ENCODE measurements around the gene BAHD1. TPM values are rescaled to one million over a fixed set of nuclear protein-coding genes. Genes with fewer than 3 reads are reported as not detected.
A peak's percentile ranks its signal among the peaks of the same experiment; 100 is the strongest.

The BAHD1 gene
- total RNA-seq, 1 experiment from 2014 or later, result 5.0 TPM

DNA sequence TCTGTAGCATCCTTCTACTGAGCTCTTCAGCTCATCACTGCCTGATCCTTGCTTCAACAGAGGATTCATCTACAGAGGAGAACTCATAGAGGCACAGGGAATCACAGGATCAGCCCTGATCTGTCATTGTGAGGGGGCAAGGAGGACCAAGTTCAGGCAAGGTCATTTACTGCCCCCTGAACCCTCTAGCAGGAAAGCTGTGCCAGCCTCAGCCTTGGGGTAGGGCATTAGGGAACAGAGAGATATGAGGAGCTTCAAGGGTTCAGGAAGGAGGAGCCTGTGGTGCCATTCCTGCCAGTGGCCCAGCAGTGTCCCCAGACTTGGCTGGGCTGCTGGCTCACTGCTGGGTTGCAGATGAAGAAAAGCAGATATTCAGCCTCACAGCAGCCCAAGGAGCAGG is 38.3 kb downstream of the BAHD1 start:
- in situ Hi-C loops (cut with HindIII; ENCODE audit: low pct_unique_long_range_greater_than_20kb, low sequenced_read_pairs), result no loop called here
- no peak for DNase-seq (ENCODE audit: low read depth)

DNA sequence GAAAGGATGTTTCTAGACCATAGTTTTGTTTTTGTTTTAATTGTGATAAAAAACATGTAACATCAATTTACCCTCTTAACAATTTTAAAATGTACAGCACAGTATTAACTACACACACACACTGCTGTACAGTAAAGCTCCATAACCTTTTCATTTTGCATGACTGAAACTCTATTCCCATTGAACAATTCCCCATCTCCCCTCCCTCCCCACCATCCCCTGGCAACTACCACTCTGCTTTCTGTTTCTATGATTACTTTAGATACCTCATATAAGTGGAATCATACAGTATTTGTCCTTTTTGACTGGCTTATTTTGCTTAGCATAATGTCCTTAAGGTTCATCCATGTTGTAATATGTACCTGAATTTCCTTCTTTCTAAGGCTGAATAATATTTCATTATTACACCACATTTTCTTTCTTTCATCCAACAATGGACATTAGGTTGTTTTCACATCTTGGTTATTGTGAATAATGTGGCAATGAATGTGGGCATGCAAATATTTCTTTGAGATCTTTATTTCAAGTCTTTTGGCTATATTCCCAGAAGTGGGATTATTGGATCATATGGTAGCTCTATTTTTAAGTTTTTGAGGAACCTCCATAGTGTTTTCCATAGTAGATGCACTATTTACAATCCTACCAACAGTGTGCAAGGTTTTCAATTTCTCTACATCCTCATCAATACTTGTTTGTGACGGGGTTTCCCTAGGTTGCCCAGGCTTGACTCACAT is 40.8 kb downstream of the BAHD1 start:
- in situ Hi-C loops (cut with HindIII; ENCODE audit: low pct_unique_long_range_greater_than_20kb, low sequenced_read_pairs), result no loop called here
- DNase-seq (ENCODE audit: low read depth), result no peak

DNA sequence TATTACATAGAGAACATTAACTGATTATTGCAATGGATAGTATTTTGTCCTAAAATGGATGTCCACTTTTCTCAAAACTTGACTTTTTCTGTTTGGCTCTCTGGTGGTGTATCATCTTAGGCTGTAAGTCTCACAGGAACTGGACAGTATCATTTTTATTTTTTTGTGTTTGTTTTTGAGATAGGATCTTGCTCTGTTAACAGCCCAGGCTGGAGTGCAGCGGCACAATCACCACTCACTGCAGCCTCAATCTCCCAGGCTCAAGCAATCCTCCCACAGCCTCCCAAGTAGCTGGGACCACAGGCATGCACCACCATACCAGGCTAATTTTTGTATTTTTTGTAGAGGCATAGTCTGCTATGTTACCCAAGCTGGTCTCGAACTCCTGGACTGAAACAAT is 43.2 kb downstream of the BAHD1 start:
- no peak for DNase-seq (ENCODE audit: low read depth)
- in situ Hi-C loops (cut with HindIII; ENCODE audit: low pct_unique_long_range_greater_than_20kb, low sequenced_read_pairs), result no loop called here

DNA sequence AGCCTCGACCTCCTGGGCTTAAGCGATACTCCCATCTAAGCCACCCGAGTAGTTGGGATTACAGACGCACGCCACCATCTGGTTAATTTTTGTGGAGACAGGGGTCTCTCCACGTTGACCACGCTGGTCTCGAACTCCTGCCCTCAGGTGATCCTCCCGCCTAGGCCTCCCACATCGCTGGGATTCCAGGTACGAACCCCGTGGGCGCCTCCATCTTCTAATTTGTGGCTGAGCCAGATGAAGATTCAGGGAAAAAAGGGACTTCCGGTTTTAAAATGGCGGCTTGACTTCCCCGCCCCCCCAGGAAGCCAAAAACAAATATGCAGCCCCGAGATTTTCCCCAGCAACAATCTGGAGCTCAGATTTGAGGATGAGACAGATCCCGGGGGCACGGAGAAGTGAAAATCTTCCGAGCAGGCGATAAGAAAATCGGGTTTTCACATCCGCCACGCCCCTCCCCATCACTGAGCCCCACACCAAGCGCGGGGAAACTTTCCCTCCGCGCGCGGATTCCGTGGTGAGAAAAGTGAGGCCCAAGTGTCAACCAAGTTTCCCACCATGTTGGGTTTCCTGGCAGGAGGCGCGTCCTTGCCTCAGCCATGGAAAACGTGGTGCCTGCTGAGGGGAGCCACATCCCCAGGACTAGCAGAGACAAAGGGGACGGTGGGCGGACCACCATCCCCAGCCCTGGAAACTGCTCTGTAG is 45.5 kb downstream of the BAHD1 start:
- in situ Hi-C loops (cut with HindIII; ENCODE audit: low pct_unique_long_range_greater_than_20kb, low sequenced_read_pairs), result no loop called here
- DNase-seq (ENCODE audit: low read depth), result no peak

DNA sequence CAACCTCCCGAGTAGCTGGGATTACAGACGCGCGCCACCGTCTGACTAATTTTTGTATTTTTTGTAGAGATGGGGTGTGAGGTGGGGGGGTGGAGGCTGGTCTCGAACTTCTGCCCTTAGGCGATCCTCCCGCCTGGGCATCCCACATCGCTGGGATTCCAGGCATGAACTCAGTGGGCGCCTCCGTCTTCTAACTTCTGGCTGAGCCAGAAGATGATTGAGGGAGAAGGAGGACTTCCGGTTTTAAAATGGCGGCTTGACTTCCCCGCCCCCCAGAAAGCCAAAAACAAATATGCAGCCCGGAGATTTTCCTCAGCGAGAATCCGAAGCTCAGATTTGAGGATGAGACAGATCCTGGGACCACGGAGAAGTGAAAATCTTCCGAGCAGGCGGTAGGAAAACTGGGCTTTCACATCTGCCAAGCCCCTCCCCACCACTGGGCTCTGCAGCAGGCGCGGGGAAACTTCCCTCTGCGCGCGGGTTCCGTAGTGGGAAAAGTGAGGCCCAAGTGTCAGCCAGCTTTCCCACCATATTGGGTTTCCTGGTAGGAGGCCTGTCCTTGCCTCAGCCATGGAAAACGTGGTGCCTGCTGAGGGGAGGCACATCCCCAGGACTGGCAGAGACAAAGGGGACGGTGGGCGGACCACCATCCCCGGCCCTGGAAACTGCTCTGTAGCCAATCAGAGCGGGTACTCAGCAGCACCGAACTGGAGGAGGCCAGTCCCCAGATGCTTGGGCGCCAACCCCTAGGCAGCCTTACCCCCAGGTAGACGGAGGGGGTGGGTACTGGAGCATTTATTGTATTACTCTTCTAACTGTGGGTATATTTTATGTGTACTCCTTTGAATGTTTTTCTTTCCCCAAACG is 47.3 kb downstream of the BAHD1 start:
- in situ Hi-C loops (cut with HindIII; ENCODE audit: low pct_unique_long_range_greater_than_20kb, low sequenced_read_pairs), result no loop called here
- no peak for DNase-seq (ENCODE audit: low read depth)

DNA sequence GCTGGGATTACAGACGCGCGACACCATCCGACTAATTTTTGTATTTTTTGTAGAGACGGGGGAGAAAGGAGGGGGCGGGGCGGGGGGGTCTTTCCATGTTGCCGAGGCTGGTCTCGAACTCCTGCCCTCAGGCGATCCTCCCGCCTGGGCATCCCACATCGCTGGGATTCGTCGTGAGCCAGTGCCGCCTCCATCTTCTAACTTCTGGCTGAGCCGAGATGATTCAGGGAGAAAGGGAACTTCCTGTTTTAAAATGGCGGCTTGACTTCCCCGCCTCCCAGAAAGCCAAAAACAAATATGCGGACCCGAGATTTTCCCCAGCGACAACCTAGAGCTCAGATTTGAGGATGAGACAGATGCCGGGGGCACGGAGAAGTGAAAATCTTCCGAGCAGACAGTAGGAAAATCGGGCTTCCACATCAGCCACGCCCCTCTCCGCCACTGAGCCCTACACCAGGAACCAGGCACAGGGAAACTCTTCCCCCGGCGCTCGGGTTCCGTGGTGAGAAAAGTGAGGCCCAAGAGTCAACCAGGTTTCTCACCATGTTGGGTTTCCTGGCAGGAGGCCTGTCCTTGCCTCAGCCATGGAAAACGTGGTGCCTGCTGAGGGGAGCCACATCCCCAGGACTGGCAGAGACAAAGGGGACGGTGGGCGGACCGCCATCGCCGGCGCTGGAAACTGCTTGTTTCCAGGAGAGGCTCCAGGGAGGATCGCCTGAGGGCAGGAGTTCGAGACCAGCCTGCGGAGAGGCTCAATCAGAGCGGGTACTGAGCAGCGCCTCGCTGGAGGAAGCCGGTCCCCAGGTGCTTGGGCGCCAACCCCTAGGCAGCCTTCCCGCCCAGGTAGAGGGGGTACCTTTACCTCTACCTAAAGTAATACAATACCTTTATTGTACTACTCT is 48.8 kb downstream of the BAHD1 start:
- DNase-seq (ENCODE audit: low read depth), result no peak
- in situ Hi-C loops (cut with HindIII; ENCODE audit: low pct_unique_long_range_greater_than_20kb, low sequenced_read_pairs), result no loop called here

DNA sequence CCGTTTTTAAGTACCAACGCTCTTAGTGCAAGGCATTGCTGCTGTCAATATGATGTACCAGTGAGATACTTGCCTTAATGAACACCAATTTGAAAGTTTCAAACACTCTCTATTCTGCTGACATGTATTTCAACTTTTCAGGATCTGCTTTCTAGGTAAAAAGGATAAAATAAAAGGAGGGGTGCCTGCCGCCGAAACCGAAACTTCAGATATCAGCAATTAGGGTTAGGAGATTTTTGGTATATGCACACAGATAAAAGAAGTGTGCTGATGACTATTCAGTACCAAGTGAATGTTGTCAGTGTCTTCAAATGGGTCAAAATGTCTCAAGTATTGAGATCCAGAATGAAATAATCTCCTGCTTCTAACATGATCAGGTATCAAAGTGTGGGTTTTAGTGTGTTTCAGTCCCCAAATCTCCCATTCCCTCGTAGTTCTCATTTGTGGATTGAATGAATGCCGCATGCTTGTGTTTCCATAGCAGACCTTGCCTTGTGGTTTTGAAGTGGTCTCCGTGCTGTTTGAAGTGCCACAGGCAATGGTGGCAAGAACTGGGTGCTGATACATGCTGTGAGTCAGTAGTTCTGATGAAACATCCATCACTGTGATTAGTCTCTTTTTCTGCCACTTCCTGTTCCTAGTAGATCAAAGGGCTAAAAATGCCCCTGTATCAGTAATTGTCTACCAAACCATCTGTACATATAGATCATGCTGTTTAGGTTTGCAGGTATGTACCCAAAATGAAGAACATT is 52.5 kb downstream of the BAHD1 start:
- in situ Hi-C loops (cut with HindIII; ENCODE audit: low pct_unique_long_range_greater_than_20kb, low sequenced_read_pairs), result no loop called here

DNA sequence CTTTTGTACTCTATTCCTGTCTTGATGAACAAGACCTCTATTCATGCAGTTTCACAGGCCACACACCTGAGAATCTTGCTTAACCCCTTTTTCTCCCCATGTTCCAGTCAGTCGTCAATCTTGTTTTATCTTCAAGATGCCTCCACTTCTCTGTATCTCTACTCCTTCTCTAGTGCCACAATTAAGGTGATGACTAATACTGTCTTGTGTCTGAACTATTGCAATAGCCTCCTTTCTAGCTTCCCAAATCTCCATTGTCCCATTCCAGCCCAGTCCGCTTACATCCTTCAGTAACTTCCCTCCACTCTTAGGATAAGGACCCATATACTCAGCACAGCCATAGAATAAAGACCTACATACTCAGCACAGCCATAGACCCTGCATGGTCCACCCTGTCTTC is 54.8 kb downstream of the BAHD1 start:
- no peak for DNase-seq (ENCODE audit: low read depth)
- in situ Hi-C loops (cut with HindIII; ENCODE audit: low pct_unique_long_range_greater_than_20kb, low sequenced_read_pairs), result no loop called here

More for the DNA sequence above, 52.5 kb downstream of the BAHD1 start:
- no peak for DNase-seq (ENCODE audit: low read depth)

DNA sequence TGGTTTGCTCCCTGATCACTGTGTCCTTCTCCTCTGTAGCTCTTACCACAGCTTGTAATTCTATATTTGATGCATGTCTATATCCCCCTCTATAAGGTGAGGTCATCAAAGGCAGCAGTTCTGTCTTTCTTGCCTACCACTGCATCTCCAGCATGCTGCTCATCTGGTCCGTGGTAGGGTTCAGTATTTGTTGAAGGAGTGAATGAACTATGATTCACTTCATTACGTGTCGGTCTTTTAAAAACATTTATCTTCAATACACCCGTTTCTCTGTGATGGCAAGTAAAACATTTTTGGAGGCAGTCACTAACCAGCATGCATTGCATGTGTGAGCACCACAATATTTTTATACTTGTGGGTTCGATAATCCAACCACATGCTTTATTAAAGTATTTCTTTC is 57.7 kb downstream of the BAHD1 start:
- DNase-seq (ENCODE audit: low read depth), result no peak
- in situ Hi-C loops (cut with HindIII; ENCODE audit: low pct_unique_long_range_greater_than_20kb, low sequenced_read_pairs), result no loop called here

DNA sequence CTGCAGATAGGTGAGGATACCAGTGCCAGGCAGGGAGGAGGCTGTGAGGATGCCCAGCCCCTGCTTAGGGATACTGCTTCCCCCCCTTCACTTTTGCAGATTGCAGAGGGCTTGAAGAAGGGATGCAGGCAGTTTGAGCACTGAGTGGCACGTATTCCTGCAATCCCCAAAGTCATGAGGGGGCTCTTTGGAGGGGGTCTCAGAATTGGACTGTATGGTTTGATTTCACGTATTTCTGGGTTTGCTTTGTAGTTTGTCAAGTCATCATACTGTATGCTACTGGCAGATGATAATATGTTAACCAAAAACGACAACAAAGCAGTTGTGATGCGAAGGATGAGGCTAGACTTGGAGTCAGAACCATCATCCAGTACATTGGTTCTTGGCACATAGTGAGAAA is 58.1 kb downstream of the BAHD1 start:
- in situ Hi-C loops (cut with HindIII; ENCODE audit: low pct_unique_long_range_greater_than_20kb, low sequenced_read_pairs), result no loop called here
- DNase-seq (ENCODE audit: low read depth), result no peak

DNA sequence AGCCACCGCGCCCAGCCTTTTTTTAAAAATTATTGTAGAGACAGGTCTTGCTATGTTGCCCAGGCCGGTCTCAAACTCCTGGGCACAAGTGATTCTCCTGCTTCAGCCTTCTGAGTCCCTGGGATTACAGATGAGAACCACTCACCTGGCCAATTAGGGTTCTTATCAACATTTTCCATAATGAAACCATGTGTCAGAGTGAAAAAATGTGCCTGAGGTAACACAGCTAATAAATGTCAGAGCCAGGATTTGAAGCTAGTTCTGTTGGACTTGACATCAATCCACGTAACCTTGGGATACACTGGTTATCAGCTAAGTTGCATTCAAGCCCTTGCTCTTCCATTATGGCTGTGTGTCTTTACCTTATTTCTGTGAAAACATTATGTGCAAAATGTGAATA is 59.2 kb downstream of the BAHD1 start:
- in situ Hi-C loops (cut with HindIII; ENCODE audit: low pct_unique_long_range_greater_than_20kb, low sequenced_read_pairs), result no loop called here
- no peak for DNase-seq (ENCODE audit: low read depth)

DNA sequence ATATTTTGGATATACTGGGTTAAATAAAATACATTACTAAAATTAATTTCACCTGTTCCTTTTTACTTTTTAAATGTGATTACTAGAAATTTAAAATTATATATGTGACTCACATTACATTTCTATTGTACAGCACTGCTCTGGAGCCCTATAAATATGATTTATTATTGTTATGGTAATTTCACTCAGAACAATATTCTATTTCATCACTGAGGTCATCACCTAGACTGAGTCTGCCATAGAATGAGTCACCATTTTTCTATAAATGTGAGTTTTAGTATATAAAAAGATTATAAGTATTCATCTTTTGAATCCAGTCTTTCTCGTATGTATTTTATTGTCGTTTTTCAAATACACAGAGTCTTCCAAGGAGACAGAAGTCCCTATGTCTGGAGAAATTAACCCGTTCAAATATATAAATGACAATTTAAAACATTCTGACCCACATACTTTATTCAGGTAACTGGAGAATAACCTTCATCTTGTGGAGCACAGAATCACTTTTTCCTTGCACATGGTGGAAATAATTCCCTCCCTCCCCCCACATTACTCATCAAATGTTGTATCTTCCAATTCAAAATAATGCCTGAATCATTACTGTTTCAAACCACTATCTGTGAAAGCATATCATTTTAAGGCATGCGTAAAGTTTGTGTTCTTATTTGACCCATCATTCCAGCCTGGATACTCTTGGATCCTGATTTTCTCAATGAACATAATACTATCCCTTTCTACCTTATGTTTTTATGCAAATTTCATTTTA is 60.0 kb downstream of the BAHD1 start:
- in situ Hi-C loops (cut with HindIII; ENCODE audit: low pct_unique_long_range_greater_than_20kb, low sequenced_read_pairs), result no loop called here
- DNase-seq (ENCODE audit: low read depth), result no peak

DNA sequence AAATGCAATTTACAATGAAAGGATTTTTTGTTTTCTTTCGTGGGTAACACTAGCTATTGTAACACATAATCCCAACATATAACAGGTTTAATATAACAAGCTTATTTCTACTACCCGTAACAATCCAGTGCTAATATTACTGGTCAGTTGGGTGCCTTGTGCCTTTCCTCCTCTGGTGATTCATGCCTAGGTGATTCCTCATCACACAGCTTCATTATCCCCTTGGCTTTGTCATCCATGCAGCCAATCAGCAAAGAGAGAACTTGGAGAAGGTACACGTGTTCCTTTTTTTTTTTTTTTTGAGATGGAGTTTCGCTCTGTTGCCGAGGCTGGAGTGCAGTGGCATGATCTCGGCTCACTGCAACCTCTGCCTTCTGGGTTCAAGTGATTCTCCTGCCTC is 60.7 kb downstream of the BAHD1 start:
- no peak for DNase-seq (ENCODE audit: low read depth)
- in situ Hi-C loops (cut with HindIII; ENCODE audit: low pct_unique_long_range_greater_than_20kb, low sequenced_read_pairs), result no loop called here

DNA sequence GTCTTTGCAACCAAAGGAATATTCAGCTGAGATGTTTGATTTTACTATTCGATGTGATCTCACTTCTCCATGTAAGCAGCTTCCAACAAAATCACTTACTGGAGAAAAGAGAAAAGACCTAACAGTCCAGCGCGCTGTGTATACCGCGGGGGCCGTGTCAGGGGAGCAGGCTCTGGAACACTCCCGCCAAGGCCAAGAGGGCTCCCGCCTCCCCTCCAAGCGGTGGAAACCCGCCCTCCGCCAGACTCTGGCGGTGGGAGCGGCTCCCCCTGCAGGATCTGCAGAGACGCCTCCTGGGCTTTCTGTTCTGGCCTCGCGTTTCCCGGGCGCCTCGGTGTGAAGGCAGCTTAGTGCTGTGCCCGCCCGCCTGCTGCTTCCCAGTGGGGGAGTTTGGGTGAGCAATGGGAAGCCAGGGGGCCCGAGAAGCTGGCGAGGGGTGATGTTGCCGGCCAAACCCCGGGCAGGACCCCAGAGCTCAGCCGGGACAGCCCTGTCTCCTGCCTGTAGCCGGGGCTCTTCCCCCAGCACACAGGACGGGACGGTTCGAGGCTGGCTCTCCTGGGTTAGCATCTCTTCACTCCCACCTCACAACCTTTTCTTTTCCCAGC is 66.3 kb downstream of the BAHD1 start:
- in situ Hi-C loops (cut with HindIII; ENCODE audit: low pct_unique_long_range_greater_than_20kb, low sequenced_read_pairs), result no loop called here
- DNase-seq (ENCODE audit: low read depth), result peak; percentile 38

DNA sequence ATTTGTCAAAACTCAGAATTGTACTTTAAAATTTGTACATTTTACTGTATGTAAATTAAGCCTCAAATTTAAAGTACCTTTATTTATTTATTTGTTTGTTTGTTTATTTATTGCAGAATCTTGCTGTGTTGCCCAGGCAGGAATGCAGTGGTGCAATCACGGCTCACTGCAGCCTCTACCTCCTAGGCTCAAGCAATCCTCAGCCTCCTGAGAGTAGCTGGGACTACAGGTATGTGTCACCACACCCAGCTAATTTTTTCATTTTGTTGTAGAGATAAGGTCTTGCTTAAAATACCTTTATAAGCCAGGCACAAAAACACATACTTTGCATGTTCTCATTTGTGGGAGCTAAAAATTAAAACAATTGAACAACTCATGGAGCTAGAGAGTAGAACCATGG is 67.5 kb downstream of the BAHD1 start:
- in situ Hi-C loops (cut with HindIII; ENCODE audit: low pct_unique_long_range_greater_than_20kb, low sequenced_read_pairs), result no loop called here

DNA sequence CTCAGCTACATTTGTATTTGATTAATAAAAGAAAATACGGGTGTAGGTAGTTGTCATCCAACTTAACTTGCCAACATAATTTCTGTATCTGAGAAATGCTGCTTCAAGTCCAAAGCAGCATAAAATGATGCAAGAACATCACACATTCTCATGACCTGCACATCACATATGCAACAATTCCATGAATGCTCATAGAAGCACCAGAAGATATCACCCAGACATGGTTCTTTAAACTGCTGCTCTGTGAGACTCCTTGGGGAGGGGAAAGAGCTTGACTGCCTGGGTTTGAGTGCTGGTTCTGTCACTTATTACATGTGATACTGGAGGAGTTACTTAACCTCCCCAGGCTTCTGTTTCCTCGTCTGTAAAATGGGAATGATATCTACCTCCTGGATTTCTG is 69.4 kb downstream of the BAHD1 start:
- in situ Hi-C loops (cut with HindIII; ENCODE audit: low pct_unique_long_range_greater_than_20kb, low sequenced_read_pairs), result no loop called here
- no peak for DNase-seq (ENCODE audit: low read depth)

More for the DNA sequence above, 67.5 kb downstream of the BAHD1 start:
- no peak for DNase-seq (ENCODE audit: low read depth)

DNA sequence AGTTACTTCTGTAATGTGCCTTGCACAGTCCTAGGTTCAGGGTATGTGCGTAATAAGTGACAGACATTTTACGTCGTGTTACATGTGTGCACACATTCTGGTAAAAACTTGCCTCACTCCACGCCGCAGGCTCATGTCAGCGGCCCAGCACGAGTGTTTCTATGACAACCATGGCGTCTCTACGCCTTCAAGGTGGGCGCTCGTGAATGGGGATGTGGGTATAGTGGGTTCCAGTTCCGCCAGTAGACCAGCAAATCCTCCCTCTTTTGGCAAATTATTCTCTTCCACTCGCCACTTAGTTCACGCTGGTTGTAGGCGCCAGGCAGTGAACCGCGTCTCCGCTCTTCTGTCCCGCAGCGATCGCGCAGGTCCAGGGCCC is 70.3 kb downstream of the BAHD1 start:
- in situ Hi-C loops (cut with HindIII; ENCODE audit: low pct_unique_long_range_greater_than_20kb, low sequenced_read_pairs), result no loop called here
- no peak for DNase-seq (ENCODE audit: low read depth)

Measured in Caki2 (cell line).